NCI-H146 treated with DMSO at 0.1 percent for 48 hours (cell line): ENCODE measurements around the gene SCNM1.
"Not testable (repeated sequence)": the region's sequence is repeated elsewhere in the genome, so short reads cannot be mapped to it uniquely, and the experiment has no call there.

Experiments used
- DNase-seq: peaks from one replicate; lab custom pipeline; 2025; ENCODE audit not compliant: unreplicated experiment; lab: John Stamatoyannopoulos, UW

The SCNM1 gene

DNA sequence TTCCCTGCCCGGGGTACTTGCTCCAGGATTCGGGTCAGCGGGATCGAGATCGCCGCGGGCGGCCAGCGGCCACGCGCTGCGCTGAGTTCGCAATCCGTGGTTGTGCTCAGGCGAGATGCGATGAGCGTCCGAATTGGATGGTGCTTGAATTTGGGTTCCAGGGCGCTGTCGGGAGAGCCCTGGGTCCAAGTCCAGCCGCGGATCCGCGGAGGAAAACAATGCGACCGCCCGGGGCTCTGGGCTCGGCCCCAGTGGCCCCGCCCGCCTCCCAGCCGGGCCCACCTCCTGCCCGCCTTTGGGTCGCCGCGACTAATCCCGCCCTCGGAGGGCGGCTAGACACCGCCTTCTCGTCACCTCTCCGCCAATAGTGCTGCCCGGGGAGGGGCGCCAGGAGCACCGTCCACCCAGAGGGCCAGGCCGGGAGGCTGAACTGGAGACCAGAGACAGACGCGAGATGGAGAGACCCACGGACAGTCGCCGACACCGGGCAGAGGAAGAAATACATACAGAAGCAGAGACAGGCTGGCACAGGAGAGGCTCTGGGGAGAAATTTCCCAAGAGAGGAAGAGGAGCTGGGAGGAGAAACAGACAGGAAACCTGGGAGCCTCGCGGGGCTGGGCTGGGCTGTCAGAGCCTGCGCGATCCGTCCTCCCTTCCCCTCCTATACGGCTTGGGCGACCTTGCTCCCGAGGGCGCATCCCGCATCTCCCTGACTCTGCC is 19.4 kb upstream of the SCNM1 start, which contains the start of gene SEMA6C:
SEMA6C (minus strand) TSS at position 220 of the 720 bp plus-strand sequence. CDS start 4,010 bp downstream, outside the sequence.
- DNase-seq = peak; percentile 85

DNA sequence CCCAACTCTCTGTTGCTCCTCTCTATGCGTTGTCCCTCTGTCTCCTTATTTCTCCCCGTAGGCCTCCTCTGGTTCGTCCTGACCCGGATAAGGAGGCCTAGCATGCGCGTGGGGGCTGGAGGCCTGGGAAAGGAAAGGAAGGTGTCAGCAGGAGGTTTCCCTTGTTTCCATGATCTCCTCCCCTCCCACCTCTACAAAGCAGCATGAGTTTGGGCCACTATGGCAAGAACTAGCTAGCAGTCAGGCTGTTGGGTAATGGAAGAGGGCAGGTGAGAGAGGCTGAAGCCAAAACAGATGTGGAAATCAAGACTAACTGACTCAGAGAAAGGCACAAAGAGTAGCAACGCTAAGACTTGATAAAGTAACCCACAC is 18.8 kb upstream of the SCNM1 start:
- DNase-seq = no peak

DNA sequence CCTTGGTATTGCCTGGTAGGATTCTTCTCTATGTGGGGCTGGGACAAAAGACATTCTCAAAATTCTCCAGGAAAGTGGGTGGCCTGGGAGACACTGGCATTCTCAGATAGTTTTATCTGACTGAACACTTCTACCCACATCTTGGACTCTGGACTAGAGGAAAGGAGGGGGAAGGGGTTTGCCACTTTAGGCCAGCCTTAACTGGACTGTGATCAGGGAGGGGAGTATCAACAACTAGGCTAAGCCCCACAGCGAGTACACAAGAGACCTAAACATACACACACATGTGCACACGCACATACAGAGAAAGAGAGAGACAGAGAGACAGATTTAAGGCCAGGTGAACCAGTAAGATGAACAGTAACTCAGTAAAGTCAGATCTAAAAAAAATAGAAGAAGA is 18.3 kb upstream of the SCNM1 start:
- DNase-seq = no peak

DNA sequence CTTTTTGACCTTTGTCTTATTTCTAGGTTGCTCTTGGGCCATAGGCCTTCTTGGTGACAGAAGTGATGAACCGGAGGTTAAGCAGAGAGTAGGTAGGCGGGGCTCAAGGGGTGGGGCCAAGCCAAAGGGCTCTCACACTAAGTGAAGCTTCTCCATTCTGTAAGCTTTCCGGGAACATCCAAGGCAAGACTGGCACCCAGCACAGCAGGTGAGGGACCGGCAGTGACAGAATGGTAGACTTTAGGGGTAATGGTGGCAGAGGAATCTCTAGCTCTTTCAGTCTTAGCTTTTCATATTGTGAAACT is 9.5 kb upstream of the SCNM1 start, which contains the start of gene TNFAIP8L2:
TNFAIP8L2 (plus strand) TSS at position 135 of the 305 bp plus-strand sequence. CDS start 2,049 bp downstream, outside the sequence.
- no peak for DNase-seq

DNA sequence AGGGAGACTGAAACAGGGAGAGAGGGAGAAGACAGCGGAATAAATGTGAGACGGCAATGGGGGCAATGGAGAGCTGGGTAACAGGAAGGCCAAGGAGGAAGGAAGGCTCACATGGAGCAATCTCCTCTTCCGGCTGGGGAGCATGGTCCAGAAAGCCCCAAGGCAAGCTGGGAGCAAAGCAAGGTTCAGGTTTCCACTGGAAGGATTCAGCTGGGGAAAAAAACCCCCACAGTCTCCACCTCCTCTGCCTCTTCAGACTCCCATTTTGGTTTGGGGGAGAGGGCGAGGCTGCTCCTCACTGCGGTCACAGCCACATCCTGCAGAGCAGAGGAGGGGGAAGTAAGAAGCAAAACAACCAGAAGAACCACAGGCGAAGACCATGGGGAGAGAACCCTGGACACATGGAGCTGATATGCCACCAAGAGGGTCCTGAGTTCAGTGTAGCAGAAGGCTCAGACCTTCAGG is 8.8 kb upstream of the SCNM1 start:
- no peak for DNase-seq

DNA sequence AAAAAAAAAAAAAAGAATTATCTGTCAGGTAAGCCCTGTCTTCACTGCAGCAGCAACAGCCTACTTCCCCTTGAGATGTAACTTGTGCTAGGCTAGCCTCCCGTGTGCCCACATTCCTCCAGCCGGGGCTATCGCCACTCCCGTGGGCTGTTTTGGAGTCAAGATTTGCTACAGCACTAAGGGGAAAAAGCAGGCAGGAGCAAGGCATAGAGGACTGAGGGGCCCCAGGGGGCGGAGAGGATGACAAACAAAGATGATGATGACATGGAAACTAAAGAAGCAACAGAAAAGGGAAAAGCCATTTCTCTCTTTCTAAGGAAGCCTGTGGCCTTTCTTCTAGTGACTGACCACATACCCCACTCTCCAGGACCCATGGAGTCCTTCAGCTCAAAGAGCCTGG is 7.6 kb upstream of the SCNM1 start:
- DNase-seq = no peak

DNA sequence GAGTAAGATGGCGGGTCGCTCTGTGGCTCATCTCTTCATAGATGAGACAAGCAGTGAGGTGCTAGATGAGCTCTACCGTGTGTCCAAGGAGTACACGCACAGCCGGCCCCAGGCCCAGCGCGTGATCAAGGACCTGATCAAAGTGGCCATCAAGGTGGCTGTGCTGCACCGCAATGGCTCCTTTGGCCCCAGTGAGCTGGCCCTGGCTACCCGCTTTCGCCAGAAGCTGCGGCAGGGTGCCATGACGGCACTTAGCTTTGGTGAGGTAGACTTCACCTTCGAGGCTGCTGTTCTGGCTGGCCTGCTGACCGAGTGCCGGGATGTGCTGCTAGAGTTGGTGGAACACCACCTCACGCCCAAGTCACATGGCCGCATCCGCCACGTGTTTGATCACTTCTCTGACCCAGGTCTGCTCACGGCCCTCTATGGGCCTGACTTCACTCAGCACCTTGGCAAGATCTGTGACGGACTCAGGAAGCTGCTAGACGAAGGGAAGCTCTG is 7.1 kb upstream of the SCNM1 start:
- no peak for DNase-seq

DNA sequence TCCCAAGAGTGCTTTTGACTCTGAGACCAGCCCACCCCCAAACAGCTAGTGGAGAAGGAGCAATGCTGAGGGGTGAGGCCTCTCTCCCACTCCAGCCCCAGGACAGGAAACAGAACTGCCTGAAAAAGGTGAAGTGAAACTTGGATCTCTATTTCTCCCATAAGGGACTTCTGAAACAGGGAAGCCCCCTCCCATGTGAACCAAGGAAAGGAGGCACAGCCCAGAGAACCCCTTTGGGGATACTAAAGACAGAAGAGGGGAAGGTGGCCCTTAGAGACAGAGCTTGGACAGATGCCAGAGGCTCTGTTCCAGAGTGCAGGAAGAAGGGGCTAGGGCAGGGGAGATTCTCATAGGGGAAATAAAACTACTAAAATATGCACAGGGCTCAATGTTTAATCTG is 6.6 kb upstream of the SCNM1 start:
- no peak for DNase-seq

DNA sequence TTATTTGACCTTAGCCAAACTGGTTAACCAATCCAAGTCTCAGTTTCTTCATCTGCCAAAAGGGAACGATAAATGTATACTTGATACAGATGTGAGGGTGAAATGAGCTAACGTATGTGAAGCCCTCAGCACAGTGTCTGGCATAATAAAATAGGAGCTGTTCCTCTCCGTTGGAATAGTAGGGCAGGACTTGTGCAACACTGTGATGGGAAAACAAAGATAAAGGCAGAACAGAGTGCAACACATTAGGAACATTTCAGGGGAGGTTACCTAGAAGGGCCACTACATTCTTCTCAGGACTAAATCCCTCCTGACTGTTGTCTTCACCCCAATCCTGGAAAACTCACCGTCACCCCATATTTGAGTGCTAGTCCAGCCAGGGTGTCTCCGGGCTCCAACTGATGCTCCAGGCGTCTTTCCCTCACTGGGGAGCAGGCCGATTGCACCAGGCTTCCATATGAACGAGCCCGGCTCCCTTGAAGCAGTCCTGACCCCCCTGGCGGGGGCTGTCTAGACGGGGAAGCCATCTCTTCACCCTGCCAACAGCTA is 1.1 kb upstream of the SCNM1 start:
- no peak for DNase-seq

DNA sequence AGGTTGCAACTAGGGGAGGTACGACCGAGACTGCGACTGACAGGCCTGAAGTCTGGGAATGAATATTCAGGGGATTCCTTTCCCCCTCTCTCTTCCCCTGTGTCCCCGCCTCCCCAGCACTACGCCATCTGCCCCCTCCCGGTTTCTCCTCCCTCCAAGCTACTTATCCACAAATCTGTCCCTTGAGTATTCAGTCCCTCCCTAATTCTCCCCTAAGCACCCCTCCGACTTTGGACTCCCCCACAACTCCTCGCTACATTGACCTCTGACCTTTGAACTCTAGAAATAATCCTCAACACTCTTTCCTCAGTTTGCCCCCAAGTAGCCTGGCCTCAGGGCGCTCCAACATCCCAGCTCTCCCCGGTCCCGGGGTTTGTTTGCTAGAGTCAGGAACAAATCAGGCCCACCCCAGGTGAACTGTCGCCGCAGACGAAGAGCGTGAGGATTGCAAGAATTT is 635 bp upstream of the SCNM1 start:
- peak; percentile 37 for DNase-seq

DNA sequence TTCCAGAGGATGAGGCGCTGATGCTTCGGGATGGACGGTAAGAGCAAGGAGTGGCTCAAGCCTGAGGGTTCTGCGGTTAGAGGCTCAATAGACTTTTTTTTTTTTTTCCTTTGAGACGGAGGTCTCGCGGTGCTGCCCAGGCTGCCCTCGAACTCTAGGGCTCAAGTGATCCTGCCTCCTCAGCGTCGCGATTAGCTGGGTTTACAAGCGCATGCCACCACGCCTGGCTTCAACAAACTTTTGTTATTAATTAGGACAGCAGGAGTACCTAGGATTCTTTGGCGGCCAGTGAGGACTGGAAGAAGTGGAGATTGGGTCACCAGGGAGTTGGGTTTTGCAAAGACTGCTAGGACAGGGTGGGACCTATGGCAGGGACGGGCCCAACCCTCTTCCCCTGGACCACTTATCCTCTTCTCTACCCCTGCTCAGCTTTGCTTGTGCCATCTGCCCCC is 587 bp downstream of the SCNM1 start:
- peak; percentile 35 for DNase-seq

DNA sequence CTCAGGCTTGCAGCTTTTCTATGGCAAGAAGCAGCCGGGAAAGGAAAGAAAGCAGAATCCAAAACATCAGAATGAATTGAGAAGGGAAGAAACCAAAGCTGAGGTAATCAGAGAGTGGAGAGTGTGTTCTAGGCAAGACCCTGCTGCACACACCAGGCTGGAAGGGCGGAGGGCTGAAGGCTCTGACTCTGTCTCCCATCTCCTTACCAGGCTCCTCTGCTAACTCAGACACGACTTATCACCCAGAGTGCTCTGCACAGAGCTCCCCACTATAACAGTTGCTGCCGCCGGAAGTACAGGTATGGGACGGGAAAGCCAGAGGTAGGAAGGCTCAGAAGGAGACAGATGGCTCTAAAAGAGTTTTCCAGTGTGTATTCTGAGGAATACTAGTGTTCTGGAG is 1.2 kb downstream of the SCNM1 start:
- DNase-seq = no peak

DNA sequence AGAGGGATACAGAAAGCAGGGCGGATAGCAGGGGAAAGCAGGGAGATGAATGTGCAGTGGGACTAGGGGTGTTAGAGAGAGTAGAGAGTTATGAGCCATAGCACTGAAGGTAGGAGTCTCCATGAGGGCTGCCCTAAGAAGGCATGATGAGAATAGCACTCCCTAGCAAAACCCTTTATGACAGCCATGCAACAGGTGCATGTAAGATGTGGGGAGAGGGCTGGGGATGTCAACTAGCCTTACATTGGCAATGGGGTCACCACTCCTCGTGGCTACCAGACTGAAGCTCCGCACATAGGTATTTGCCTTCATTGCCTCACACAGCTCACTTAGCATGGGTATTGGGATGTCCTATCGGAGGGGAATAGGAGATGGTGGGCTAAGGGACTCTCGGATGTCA is 5.2 kb downstream of the SCNM1 start:
- DNase-seq = no peak

DNA sequence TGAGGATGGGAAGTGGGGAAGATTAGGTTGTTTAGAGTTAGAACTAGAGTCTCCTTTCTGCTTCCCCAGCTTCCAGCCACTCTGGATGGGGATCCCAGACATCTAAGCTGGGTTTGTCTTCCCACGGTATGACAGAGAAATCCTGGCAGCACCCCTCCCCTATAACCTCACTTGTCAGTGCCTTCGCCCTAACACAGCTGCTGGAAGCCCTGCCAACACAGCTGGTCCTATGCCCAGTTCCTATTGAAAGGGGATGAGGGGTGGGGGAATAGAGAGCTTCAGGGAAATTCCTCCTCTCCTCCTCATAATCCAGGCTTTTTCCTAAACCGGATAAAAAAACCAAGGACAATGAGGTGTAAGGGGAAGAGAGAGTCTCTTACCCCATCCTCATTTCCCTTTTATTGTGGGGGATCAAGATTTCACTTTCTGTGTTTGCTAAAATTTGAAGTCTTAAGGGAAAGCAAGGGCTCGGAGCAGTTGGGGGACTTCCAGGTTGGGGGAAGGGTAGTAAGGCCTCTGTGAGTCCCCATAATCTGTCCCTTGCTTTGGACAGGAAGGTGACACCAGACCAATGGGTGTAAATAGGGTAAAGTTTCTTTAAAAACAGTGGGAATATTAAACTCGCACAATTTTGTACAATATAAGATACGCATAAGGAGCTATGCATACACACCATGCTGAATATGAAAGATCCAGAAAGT is 9.2 kb downstream of the SCNM1 start:
- no peak for DNase-seq

DNA sequence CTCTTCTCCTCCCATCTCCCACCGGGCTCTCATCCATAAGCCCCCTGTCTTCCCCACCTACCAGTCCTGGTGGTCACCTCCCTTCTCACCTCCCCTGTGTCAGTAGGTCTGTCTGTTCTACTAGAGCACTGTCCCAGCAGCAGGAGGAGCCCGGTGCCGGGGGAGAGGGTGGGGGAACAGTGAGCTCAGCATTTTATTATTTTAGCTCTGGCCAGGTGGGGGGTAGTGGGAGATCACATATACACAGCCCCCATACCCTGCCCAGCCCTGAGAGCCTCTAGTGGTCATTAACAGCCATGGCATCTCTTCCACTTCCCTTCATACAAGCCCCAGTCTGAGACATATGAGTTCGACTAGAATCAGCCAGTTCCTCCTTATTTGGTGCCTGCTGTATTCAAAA is 9.9 kb downstream of the SCNM1 start, which contains the start of gene TMOD4:
TMOD4 (minus strand) TSS at position 119 of the 400 bp plus-strand sequence. CDS start 1,106 bp downstream, outside the sequence.
- DNase-seq = no peak

DNA sequence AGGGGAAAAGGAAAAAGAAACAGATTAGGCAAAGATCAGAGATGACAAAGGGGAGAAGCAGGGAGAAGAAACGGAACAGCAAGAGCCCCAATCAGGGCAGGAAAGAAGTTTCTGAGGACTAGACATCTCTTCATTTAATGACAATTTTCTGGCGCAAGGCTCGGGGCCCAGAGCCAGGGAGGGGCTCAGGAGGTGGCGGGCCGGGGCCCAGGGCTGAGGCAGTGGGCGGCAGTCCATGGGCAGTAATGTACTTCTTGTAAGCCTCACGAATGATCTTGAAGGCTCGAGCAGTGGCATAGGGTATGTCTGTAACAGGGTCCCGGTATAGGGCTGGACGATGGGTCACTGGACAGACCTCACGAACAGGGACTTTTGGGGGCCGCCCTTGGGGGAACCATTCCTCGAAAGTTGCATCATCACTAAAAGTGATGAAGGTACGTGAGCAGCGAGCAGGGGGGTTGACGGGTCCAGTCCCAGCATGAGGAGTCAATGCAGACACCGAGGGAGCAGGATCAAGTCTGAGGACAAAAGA is 10.6 kb downstream of the SCNM1 start:
- no peak for DNase-seq

DNA sequence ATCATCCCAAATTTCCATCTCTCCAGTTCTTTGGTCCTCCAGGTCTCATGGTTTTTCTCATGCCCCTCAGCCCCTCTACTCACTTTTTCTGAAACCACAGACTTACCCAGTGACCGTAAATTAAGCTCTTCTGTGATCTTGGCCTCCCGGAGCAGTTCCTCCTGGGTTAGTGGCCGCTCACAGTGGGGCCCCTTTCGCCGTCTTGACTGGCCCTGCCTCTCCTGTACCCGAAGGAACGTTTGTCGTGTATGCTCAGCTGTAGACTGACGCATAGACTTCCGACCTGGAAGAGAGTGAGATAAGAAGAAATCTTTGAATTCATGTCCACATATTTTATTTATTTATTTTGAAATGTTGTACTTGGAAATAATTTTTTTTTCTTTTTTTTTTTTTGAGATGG is 18.3 kb downstream of the SCNM1 start:
- DNase-seq = no peak

DNA sequence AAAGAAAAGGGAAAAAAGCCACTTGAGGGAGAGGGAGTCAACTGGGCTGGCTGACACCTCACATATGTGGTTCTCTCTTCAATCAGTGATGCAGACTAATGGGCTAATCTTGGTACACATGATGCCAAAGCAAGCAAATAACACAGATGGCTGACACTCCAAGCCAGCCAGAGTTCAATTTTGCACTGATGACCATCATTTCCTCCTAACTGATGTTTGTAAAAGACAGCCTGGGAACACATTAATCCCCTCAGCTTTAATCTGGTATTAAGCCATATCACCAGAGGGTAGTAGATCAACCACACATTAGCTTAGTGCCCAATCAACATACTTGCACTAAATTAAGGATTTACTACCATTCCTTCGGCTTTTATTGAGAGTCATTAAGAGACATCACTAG is 21.3 kb downstream of the SCNM1 start:
- DNase-seq = no peak

DNA sequence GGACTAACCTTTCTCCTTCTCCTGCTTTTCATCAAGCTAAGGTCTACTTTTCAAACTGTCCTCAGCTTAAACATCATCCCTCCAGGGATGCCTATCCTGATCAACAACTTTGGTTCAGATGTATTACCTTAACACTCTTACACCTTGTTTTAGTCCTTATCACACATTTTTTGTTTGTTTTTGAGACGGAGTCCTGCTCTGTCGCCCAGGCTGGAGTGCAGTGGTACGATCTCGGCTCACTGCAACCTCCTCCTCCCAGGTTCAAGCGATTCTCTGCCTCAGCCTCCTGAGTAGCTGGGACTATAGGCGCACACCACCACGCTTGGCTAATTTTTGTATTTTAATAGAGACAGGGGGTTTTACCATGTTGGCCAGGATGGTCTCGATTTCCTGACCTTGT is 22.7 kb downstream of the SCNM1 start:
- not testable (repeated sequence) for DNase-seq

DNA sequence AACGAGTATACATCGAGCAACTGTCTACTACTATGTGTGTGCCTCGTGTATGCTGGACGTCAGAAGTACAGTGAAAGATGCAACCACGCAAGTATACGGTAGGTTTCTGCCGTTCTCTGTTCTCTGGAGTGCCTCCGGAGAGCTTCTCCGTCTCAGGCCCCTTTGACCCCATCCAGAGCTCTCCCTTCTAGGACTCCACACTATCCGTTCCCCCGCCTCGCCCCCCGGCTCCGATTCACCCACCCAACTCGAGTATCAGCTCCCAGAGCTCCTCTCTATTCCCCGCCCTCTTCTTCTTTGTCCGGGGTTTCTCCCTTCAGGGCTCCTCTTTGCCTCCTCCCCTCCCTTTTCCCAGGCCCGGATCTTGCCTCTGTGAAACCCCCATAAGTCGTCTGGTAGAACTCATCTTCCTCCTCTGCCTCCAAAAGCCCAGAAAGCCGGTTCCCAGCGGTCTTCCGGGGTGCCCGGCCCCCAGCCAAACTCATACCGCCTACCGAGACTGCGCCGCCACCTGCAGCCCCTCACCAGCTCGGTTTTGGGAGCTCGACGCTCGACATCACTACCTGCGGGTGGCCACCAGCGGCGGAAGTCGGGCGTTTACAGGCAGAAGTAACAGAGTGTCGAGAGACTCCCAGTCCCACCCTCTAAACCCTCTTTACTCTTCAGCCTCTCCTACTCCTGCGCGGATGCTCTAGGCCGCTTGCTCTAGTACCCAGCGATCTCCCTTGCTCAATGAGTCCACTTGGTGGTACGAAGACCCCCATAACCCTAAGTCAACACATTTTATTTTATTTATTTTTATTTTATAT is 23.9 kb downstream of the SCNM1 start, which contains the start of gene VPS72:
VPS72 (minus strand) TSS at position 561 of the 809 bp plus-strand sequence; CDS start at position 485, 76 bp downstream.
- DNase-seq = peak; percentile 90

DNA sequence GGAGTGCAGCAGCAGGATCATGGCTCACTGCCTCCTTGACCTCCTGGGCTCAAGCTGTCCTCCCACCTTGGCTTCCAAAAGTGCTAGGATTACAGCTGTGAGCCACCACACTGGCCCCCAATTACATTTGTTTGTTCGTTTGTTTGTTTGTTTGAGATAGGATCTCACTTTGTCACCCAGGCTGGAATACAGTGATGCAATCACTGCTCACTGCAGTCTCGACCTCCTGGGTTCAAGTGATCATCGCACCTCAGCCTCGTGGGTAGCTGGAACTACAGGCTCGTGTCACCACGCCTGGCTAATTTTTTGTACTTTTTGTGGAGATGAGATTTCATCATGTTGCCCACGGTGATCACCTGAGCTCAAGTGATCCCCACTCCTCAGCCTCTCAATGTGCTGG is 26.1 kb downstream of the SCNM1 start:
- DNase-seq = no peak
